Neural cell (in vitro differentiated cells): ENCODE results near the gene NEK4.

Experiments used
- EP300 ChIP-seq: fragments of 450-650 bp; conservative IDR thresholded peaks from 2 replicates; pipeline ENCODE4 v1.6.1; 2014; ENCODE audit warnings: antibody characterized with exemption, mild to moderate bottlenecking, moderate library complexity; ENCODE audit not compliant: poor library complexity, severe bottlenecking
- EZH2 ChIP-seq: fragments of 200-600, 300-800 bp; shearing (Covaris generic), sonication (generic); IDR thresholded peaks from 2 replicates; pipeline ENCODE4 v1.6.1; 2014; ENCODE audit warnings: antibody characterized with exemption, low read length, borderline replicate concordance, mild to moderate bottlenecking; ENCODE audit not compliant: insufficient read depth, poor library complexity, severe bottlenecking
- MXI1 ChIP-seq: fragments of 450-650 bp; conservative IDR thresholded peaks from 2 replicates; pipeline ENCODE4 v1.6.1; 2014; ENCODE audit warnings: antibody characterized with exemption, mild to moderate bottlenecking; ENCODE audit not compliant: poor library complexity, severe bottlenecking
- POLR2AphosphoS5 ChIP-seq: IDR thresholded peaks from 2 replicates; pipeline ENCODE4 v1.6.1; 2012
- TAF1 ChIP-seq: IDR thresholded peaks from 2 replicates; pipeline ENCODE4 v1.6.1; 2012; ENCODE audit warnings: low read depth
- TF ChIP-seq, protein P1 (sequence below): fragments of 450-650 bp; IDR thresholded peaks from 2 replicates; pipeline ENCODE4 v1.5.1; 2014; ENCODE audit warnings: antibody characterized with exemption, mild to moderate bottlenecking, moderate library complexity; ENCODE audit not compliant: poor library complexity, severe bottlenecking

DNA sequence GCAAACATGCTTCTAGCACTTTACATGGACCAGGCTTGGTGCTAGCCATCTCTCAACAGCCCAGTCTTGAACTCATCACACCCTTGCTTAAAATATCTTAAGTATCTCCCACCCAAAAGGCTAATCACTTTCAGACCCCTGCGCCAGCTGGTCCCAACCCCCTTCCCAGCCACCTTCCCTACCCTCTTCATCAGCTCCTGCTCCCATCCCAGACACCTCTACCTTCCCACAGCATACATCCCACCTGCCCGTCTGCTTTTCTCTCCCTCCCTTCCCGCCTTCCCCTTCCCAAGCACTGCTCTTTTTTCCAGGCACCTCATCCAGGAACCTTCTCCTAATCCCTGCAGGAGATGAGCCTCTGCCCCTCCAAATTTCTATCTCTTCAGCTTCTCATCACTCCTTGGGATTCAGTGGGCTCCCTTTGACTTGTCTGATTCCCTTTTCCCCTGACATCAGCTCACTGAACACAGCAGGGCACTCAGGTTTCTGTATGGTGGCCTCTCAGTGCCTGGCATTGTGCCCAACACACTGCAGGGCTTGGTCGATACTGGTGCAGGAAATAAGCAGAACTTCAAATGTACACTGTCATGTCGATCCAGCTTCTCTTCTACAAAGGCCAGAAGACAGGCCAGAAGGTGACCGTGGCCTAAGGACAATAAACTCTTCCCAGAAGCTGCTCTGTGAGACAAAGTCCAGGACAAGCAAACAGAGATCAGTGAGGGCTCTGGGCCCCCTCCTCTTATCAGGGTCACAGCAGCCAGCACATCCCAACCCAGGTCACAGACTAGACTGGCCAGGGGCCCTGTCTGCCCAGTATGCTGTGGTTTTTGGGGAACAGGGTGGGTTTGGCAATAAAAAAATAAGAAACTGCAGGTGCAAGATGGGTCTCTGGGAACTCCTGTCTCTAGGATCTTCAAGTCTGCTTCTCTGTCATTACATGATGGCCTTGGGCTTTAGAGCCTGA is 4.4 kb upstream of the NEK4 start:
- TF ChIP-seq, protein P1, sequence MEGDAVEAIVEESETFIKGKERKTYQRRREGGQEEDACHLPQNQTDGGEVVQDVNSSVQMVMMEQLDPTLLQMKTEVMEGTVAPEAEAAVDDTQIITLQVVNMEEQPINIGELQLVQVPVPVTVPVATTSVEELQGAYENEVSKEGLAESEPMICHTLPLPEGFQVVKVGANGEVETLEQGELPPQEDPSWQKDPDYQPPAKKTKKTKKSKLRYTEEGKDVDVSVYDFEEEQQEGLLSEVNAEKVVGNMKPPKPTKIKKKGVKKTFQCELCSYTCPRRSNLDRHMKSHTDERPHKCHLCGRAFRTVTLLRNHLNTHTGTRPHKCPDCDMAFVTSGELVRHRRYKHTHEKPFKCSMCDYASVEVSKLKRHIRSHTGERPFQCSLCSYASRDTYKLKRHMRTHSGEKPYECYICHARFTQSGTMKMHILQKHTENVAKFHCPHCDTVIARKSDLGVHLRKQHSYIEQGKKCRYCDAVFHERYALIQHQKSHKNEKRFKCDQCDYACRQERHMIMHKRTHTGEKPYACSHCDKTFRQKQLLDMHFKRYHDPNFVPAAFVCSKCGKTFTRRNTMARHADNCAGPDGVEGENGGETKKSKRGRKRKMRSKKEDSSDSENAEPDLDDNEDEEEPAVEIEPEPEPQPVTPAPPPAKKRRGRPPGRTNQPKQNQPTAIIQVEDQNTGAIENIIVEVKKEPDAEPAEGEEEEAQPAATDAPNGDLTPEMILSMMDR = no peak
- TF ChIP-seq POLR2AphosphoS5 (no peak), EP300 (no peak), EZH2 (no peak), TAF1 (no peak), MXI1 (no peak)
